Panc1 (cell line): ENCODE results near the gene CFAP206. TPM values are rescaled to one million over a fixed set of nuclear protein-coding genes. Genes with fewer than 3 reads are reported as not detected.

Experiments
- ATAC-seq: fragments of 200-7000 bp; cut with Tn5 transposase; 2 replicates; pipeline ENCODE4 v1.9.1; 2020; ENCODE audit warnings: mild to moderate bottlenecking, moderate library complexity
- BruUV-seq: library from RNA; stranded (reverse); fragments of 400-500 nt; replicated peaks from 2 replicates; lab custom pipeline; 2021; lab: Mats Ljungman, UMichigan
- CTCF ChIA-PET: fragments of 300-600 bp; sonication (Branson Sonifier 250); formaldehyde crosslinking; loops from one replicate; lab custom pipeline; 2022; ENCODE audit warnings: antibody characterized with exemption; lab: Charles Lee
- POLR2A ChIA-PET: fragments of 300-600 bp; sonication (Branson Sonifier 250); formaldehyde crosslinking; loops from one replicate; lab custom pipeline; 2022; ENCODE audit warnings: antibody characterized with exemption; lab: Charles Lee
- DNase-seq: peaks from one replicate; pipeline ENCODE4 v3.0.0-alpha.2; 2010; ENCODE audit warnings: low read depth, low spot score
- H3K27ac ChIP-seq: 2 replicates; pipeline ENCODE4 v1.5.1; 2011; ENCODE audit warnings: mild to moderate bottlenecking, low read length, inconsistent platforms
- H3K27me3 ChIP-seq: fragments of 200-500 bp; sonication (Bioruptor generic); 2 replicates; pipeline ENCODE4 v1.6.0; 2014; ENCODE audit warnings: low read length, inconsistent platforms; ENCODE audit not compliant: control insufficient read depth, insufficient read depth
- H3K36me3 ChIP-seq: fragments of 200-500 bp; sonication (Bioruptor generic); 2 replicates; pipeline ENCODE4 v1.5.1; 2014; ENCODE audit warnings: inconsistent platforms, mild to moderate bottlenecking, low read length, moderate library complexity; ENCODE audit not compliant: control insufficient read depth, insufficient read depth
- H3K4me1 ChIP-seq: 2 replicates; pipeline ENCODE4 v1.5.1; 2011; ENCODE audit warnings: inconsistent platforms, mild to moderate bottlenecking, low read length, moderate library complexity; ENCODE audit not compliant: control insufficient read depth, insufficient read depth
- H3K4me3 ChIP-seq, 2 experiments: 2 replicates each; pipeline ENCODE4 v1.5.1; 2011 to 2012; ENCODE audit warnings: low read depth in 2 of 2, low read length in 2 of 2, mild to moderate bottlenecking in 2 of 2, inconsistent platforms in 1 of 2, moderate library complexity in 1 of 2
- H3K9me3 ChIP-seq: fragments of 200-500 bp; sonication (Bioruptor generic); 2 replicates; pipeline ENCODE4 v1.5.1; 2014; ENCODE audit warnings: low read depth, mild to moderate bottlenecking, inconsistent platforms, low read length, moderate library complexity; ENCODE audit not compliant: control insufficient read depth, insufficient read depth
- CTCF ChIP-seq: fragments of 450-650 bp; IDR thresholded peaks from 2 replicates; pipeline ENCODE4 v1.5.1; 2017; ENCODE audit warnings: mild to moderate bottlenecking
- POLR2AphosphoS5 ChIP-seq: IDR thresholded peaks from 2 replicates; pipeline ENCODE4 v1.6.1; 2012; ENCODE audit warnings: mild to moderate bottlenecking, low read depth, low read length, moderate library complexity
- REST ChIP-seq, 2 experiments: IDR thresholded peaks; 2 replicates each; pipeline ENCODE4 v1.6.1; 2011 to 2012; ENCODE audit warnings: low read depth in 2 of 2, control low read depth in 1 of 2, low read length in 1 of 2, mild to moderate bottlenecking in 1 of 2, moderate library complexity in 1 of 2; ENCODE audit not compliant: insufficient read depth in 1 of 2
- SIN3A ChIP-seq: IDR thresholded peaks from 2 replicates; pipeline ENCODE4 v1.6.1; 2012; ENCODE audit warnings: low read depth, mild to moderate bottlenecking, low read length, moderate library complexity, borderline replicate concordance; ENCODE audit not compliant: insufficient read depth
- TCF7L2 ChIP-seq: IDR thresholded peaks from 2 replicates; pipeline ENCODE4 v1.6.1; 2011; ENCODE audit warnings: mild to moderate bottlenecking, low read depth, low read length, inconsistent platforms
- in situ Hi-C: cut with HindIII; loops from 2 replicates; pipeline ENCODE4 v1.10.0; 2016; ENCODE audit warnings: low sequenced_read_pairs, low pct_unique_long_range_greater_than_20kb
- intact Hi-C: fragments of 100-400 bp; cut with micrococcal nuclease; formaldehyde crosslinking; loops from one replicate; pipeline ENCODE4 v1.10.0; 2022; ENCODE audit not compliant: unreplicated experiment
- total RNA-seq: library from RNA; stranded (reverse); gene quantifications from one replicate; pipeline ENCODE4 v1.2.1, GENCODE V29; 2021; ENCODE audit not compliant: unreplicated experiment

Gene CFAP206
- total RNA-seq, 1 experiment from 2014 or later: 2.4 TPM

- TF ChIP-seq REST (IDR thresholded peaks at IDR 0.05; ENCODE audit: insufficient read depth in 1 of 2, low read depth in 2 of 2, low read length in 1 of 2): no peak
- TF ChIP-seq TCF7L2: no peak
- no peak for TF ChIP-seq CTCF
- TF ChIP-seq SIN3A: no peak
- no peak for TF ChIP-seq POLR2AphosphoS5
- in situ Hi-C loops: no loop called here
- BruUV-seq: no TSS peak
- Histone ChIP-seq H3K4me1 (no peaks in the 10 kb centered on the region), H3K4me3 (no peak overlapping the region), H3K9me3 (no peaks in the 10 kb centered on the region), H3K27ac (no peak overlapping the region), H3K27me3 (no peaks in the 10 kb centered on the region), H3K36me3 (no peaks in the 10 kb centered on the region)
- intact Hi-C loops: no loop called here
- POLR2A ChIA-PET: no interaction called here
- no peak for DNase-seq
- ATAC-seq: no peak
- CTCF ChIA-PET: no interaction called here
These were observed 11.5 kb downstream of the CFAP206 start for GRCh38 chr6:87419266-87419665.

- ATAC-seq (no peak), DNase-seq (no peak)
- Histone ChIP-seq H3K27ac (no peak overlapping the region), H3K9me3 (no peaks in the 10 kb centered on the region), H3K27me3 (no peaks in the 10 kb centered on the region), H3K4me3 (no peak overlapping the region), H3K36me3 (no peaks in the 10 kb centered on the region), H3K4me1 (no peaks in the 10 kb centered on the region)
- POLR2A ChIA-PET: no interaction called here
- TF ChIP-seq CTCF (no peak), POLR2AphosphoS5 (no peak)
- no TSS peak for BruUV-seq
- CTCF ChIA-PET: no interaction called here
- in situ Hi-C loops: no loop called here
- intact Hi-C loops: no loop called here
These were observed 12.6 kb downstream of the CFAP206 start for GRCh38 chr6:87420360-87420759.

GRCh38 chr6:87421576-87421975, 13.8 kb downstream of the CFAP206 start:
- ATAC-seq (no peak), DNase-seq (no peak)
- no peak overlapping the region for H3K4me3 ChIP-seq
- no TSS peak for BruUV-seq
- ChIA-PET POLR2A (no interaction called here), CTCF (no interaction called here)
- H3K36me3 ChIP-seq: no peaks in the 10 kb centered on the region
- no peaks in the 10 kb centered on the region for H3K27me3 ChIP-seq
- H3K27ac ChIP-seq: no peak overlapping the region
- TF ChIP-seq SIN3A: no peak
- TF ChIP-seq REST (IDR thresholded peaks at IDR 0.05; ENCODE audit: insufficient read depth in 1 of 2, low read depth in 2 of 2, low read length in 1 of 2): no peak
- TF ChIP-seq TCF7L2: no peak
- no peak for TF ChIP-seq POLR2AphosphoS5
- no peak for TF ChIP-seq CTCF
- H3K4me1 ChIP-seq: no peaks in the 10 kb centered on the region
- no peaks in the 10 kb centered on the region for H3K9me3 ChIP-seq
- in situ Hi-C loops: no loop called here
- intact Hi-C loops: no loop called here
